GM18873 (cell line): ENCODE results near the gene SSTR3.

Source experiments
- ATAC-seq: cut with Tn5 transposase; IDR thresholded peaks from one replicate; pipeline ENCODE4 v1.9.1; 2021; ENCODE audit warnings: mild to moderate bottlenecking, moderate library complexity, moderate number of reproducible peaks; ENCODE audit not compliant: unreplicated experiment, low FRiP score

SSTR3 gene

DNA sequence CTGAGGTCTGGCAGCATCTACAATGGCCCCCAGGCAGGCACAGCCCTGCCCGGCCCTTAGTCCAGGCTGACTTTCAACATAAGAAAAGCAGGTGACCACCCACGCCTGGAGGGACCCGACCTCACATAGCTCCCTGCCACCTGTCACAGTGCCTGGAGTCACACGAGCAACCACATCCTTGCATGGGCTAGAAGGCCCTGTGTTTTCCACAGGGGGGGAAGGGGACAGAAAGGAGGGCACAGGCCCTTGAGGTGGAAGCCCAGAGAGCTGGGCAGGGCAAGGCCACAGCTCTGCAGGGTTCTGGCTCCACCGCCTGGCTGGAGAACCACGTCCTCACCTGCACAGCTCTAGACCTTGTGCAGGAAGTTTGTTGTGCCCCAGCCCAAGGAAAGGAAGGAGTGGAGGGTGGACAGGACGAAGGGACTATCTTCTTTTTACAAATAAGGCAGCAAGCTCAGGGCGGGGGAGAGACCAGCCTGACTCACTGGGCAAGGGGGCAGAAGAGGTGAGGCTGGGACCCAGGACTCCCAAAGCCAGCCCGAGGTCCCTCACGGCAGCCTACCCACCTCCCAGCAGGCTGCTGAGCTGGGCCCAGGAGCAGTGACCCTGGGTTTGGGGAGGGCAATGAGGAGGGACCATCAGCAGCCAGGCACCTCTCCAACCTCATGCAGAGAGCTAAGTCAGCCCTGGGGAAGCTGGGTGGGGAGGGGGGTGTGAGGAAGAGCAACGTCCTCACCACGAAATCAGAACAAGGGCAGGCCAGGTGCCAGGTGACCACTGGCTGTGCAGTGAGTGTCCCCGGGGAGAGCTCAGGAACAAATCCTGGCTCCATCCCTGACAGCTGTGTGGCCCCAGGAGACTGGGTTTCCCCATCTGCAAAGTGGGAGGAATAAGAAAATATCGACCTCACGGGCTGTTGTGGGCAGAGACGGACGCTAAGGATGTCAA, 28.6 kb downstream of the SSTR3 start:
- ATAC-seq: no peak

GRCh38 chr22:37182949-37183245, 29.4 kb downstream of the SSTR3 start:
- no peak for ATAC-seq

GRCh38 chr22:37182101-37182948, 30.0 kb downstream of the SSTR3 start:
- no peak for ATAC-seq

DNA sequence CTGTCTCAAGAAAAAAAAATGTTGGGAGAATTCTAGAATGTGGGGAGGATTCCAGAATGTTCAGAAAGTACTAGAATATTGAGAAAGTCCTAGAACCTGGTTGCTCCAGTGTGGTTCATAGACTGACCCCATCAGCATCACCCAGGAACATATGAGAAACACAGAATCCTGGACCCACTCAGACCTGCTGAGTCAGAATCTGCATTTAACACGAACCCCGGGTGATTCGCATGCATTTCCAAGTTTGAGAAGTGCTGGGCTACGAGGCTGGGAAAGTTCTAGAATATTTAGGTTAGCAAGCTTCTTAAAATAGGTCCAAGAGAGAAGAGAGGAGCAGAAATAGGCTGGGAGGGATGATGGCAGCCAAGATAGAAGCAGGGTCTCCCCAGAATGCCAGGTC, 30.6 kb downstream of the SSTR3 start:
- no peak for ATAC-seq

DNA sequence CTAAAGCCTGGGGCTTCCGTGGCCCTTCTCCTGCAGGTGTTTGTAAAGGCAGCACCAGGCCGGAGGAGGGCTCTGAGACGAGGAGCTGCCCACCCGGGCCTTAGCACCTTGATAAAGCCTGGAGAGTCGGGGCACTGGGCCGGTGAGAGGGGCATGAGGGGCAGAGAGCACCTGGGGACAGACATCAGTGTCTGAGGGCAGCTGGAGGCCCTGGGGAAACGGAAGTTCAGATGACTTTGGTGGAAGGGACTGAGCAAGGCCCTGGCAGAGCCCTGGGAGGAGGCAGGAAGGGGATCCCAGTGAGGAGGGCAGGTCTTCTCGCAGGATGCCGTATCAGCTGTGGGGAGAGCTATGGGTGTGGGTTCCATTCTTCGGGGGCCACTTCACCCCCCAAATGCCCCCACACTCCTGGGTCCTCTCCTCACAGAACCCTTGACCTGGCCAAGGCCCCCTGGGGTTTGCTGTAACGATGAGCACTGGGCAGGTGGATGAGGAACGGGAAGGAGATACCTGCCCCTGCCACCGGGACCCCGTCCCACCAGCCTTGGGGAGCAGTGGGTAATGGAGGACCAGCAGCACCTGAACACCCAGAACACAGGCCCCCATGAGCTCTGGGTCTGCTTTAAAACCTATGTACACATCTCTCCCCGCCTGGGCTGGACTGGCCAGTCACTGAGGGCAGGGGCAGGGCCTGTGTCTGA, 31.6 kb downstream of the SSTR3 start:
- no peak for ATAC-seq

GRCh38 chr22:37179622-37180420, 32.5 kb downstream of the SSTR3 start:
- no peak for ATAC-seq

DNA sequence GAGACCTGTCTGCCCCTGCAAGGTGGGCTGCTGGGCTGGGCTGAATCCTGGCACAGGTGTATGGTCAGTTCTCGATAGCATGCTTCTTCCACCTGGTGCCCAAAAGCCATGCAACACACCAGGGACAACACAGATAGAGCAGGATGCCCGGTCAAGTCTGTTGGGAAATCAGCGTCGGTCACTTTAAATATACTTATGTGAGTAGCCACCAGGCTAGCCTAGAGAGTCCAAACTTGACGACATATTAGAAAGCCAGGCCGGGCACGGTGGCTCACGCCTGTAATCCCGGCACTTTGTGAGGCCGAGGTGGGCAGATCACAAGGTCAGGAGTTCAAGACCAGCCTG, 33.2 kb downstream of the SSTR3 start:
- ATAC-seq: no peak

DNA sequence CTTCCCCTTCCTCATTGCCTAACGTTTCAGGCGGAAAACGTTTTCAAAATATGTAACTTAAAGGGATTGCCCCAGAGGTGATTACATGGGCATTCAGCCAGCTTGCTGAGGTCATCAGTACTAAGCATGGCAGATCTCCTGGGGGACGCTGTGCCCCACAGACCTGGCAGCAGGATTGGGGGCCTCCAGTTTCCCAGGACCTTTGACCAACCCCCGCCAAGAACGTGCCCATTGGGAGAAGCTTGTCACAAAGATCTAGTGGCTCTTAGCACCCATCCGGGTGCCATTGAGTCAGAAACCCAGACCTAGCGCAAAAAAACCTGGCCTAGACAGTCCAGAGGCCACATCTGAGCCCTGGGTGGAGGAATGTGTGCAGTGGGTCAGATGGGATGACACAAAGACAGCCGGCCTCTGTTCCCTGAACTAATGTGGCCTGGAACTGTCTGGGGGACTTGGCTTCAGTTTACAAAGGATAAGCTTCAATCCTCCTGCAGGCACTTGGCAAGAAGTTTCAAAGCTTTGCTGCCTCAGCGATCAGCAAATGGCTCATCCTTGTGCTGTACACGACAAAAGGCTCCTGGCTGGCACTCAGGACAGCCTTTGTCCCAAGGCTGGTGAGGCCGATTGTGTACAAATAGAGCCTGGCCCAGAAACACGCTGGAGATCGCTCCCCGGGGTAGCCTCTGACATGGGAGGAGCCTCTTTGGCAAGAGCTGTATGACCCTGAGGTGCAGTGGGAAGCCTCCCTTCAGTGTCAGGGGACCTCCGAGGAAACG, 33.7 kb downstream of the SSTR3 start:
- ATAC-seq: no peak

- ATAC-seq: no peak
Observed at GRCh38 chr22:37177755-37178154, 34.5 kb downstream of the SSTR3 start.

GRCh38 chr22:37177221-37177620, 35.1 kb downstream of the SSTR3 start:
- ATAC-seq: no peak

- ATAC-seq: no peak
Observed at GRCh38 chr22:37176464-37177061, 35.7 kb downstream of the SSTR3 start.

- ATAC-seq: no peak
Observed at GRCh38 chr22:37175414-37176281, 36.6 kb downstream of the SSTR3 start.

- no peak for ATAC-seq
Observed at GRCh38 chr22:37174964-37175363, 37.3 kb downstream of the SSTR3 start.

GRCh38 chr22:37173709-37174108, 38.6 kb downstream of the SSTR3 start:
- ATAC-seq: no peak

- no peak for ATAC-seq
Observed at GRCh38 chr22:37172266-37173245, 39.7 kb downstream of the SSTR3 start.

DNA sequence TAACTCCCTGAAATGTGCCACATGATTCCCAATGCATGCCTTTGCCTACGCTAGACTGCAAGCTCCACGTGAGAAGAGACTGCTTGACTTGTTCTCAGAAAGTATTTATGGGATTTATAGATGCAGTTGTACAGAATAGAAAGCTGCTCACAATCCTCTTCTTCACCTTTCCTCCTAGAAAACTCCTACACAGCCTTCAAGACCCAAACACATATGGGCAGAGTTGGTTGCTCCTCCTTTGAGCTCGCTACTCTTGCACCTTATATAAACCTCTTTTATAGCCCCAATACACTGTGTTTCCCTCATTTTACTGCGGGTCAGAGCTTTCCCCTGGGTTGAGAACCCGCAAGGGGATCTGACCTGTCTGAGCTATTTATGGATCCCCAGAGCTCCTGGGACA, 40.6 kb downstream of the SSTR3 start:
- no peak for ATAC-seq
